Neural cell (in vitro differentiated cells): ENCODE measurements around the gene SACS. TPM values are rescaled to one million over a fixed set of nuclear protein-coding genes. Genes with fewer than 3 reads are reported as not detected.

Source experiments
- H2AFZ ChIP-seq: fragments of 200-600, 300-800 bp; sonication (generic), shearing (Covaris generic); 2 replicates; pipeline ENCODE4 v1.6.0; 2014; ENCODE audit warnings: low read depth, mild to moderate bottlenecking, antibody characterized with exemption, low read length, moderate library complexity
- H3F3A ChIP-seq: fragments of 200-600 bp; shearing (Covaris generic); 2 replicates; pipeline ENCODE4 v1.6.1; 2016; ENCODE audit warnings: mild to moderate bottlenecking, moderate library complexity, mixed read lengths, antibody characterized with exemption, low read length; ENCODE audit not compliant: insufficient read depth, poor library complexity, severe bottlenecking
- H3K27ac ChIP-seq: fragments of 200-600, 300-800 bp; sonication (generic), shearing (Covaris generic); 2 replicates; pipeline ENCODE4 v1.5.1; 2014; ENCODE audit warnings: mild to moderate bottlenecking, low read length, moderate library complexity
- H3K27me3 ChIP-seq: fragments of 300-800, 200-600 bp; sonication (generic), shearing (Covaris generic); 2 replicates; pipeline ENCODE4 v1.6.0; 2014; ENCODE audit warnings: mild to moderate bottlenecking, low read depth, low read length, moderate library complexity; ENCODE audit not compliant: insufficient read depth
- H3K36me3 ChIP-seq: fragments of 300-800, 200-600 bp; sonication (generic), shearing (Covaris generic); 2 replicates; pipeline ENCODE4 v1.5.1; 2014; ENCODE audit warnings: mild to moderate bottlenecking, antibody characterized with exemption, low read length, moderate library complexity; ENCODE audit not compliant: insufficient read depth
- H3K4me2 ChIP-seq: fragments of 300-800, 200-600 bp; sonication (generic), shearing (Covaris generic); 2 replicates; pipeline ENCODE4 v1.6.0; 2014; ENCODE audit warnings: mild to moderate bottlenecking, low read length
- H3K4me3 ChIP-seq: fragments of 300-800, 200-600 bp; sonication (generic), shearing (Covaris generic); 2 replicates; pipeline ENCODE4 v1.5.1; 2014; ENCODE audit warnings: mild to moderate bottlenecking, low read length, moderate library complexity
- H3K79me2 ChIP-seq: fragments of 200-600 bp; shearing (Covaris generic); replicated peaks from 2 replicates; pipeline ENCODE4 v1.6.0; 2014; ENCODE audit warnings: mild to moderate bottlenecking, low read length, moderate library complexity; ENCODE audit not compliant: insufficient read depth
- H3K9ac ChIP-seq: fragments of 300-800, 200-600 bp; sonication (generic), shearing (Covaris generic); 2 replicates; pipeline ENCODE4 v1.6.1; 2016; ENCODE audit warnings: mild to moderate bottlenecking, low read length, mixed read lengths
- H3K9me2 ChIP-seq: fragments of 200-600 bp; shearing (Covaris generic); 2 replicates; pipeline ENCODE4 v1.6.1; 2016; ENCODE audit warnings: mild to moderate bottlenecking, low read length, mixed read lengths; ENCODE audit not compliant: insufficient read depth
- H3K9me3 ChIP-seq: fragments of 200-600, 300-800 bp; sonication (generic), shearing (Covaris generic); 2 replicates; pipeline ENCODE4 v1.6.1; 2016; ENCODE audit warnings: mild to moderate bottlenecking, mixed run types, low read length, moderate library complexity, mixed read lengths
- H4K20me1 ChIP-seq: fragments of 200-600 bp; shearing (Covaris generic); 2 replicates; pipeline ENCODE4 v1.6.1; 2016; ENCODE audit warnings: mild to moderate bottlenecking, mixed run types; ENCODE audit not compliant: insufficient read depth
- CTCF ChIP-seq: fragments of 450-650 bp; IDR thresholded peaks from 2 replicates; pipeline ENCODE4 v1.5.1; 2014; ENCODE audit warnings: antibody characterized with exemption, mild to moderate bottlenecking, moderate library complexity; ENCODE audit not compliant: poor library complexity, severe bottlenecking
- EP300 ChIP-seq: fragments of 450-650 bp; conservative IDR thresholded peaks from 2 replicates; pipeline ENCODE4 v1.6.1; 2014; ENCODE audit warnings: antibody characterized with exemption, mild to moderate bottlenecking, moderate library complexity; ENCODE audit not compliant: poor library complexity, severe bottlenecking
- EZH2 ChIP-seq: fragments of 200-600, 300-800 bp; shearing (Covaris generic), sonication (generic); IDR thresholded peaks from 2 replicates; pipeline ENCODE4 v1.6.1; 2014; ENCODE audit warnings: antibody characterized with exemption, low read length, borderline replicate concordance, mild to moderate bottlenecking; ENCODE audit not compliant: insufficient read depth, poor library complexity, severe bottlenecking
- MXI1 ChIP-seq: fragments of 450-650 bp; conservative IDR thresholded peaks from 2 replicates; pipeline ENCODE4 v1.6.1; 2014; ENCODE audit warnings: antibody characterized with exemption, mild to moderate bottlenecking; ENCODE audit not compliant: poor library complexity, severe bottlenecking
- POLR2AphosphoS5 ChIP-seq: IDR thresholded peaks from 2 replicates; pipeline ENCODE4 v1.6.1; 2012
- RAD21 ChIP-seq: fragments of 450-650 bp; conservative IDR thresholded peaks from 2 replicates; pipeline ENCODE4 v1.6.1; 2014; ENCODE audit warnings: antibody characterized with exemption, mild to moderate bottlenecking, moderate library complexity
- REST ChIP-seq: IDR thresholded peaks from 2 replicates; pipeline ENCODE4 v1.6.1; 2012; ENCODE audit warnings: borderline replicate concordance
- SMC3 ChIP-seq: fragments of 450-650 bp; conservative IDR thresholded peaks from 2 replicates; pipeline ENCODE4 v1.6.1; 2014; ENCODE audit warnings: antibody characterized with exemption, mild to moderate bottlenecking, moderate library complexity; ENCODE audit not compliant: poor library complexity
- TAF1 ChIP-seq: IDR thresholded peaks from 2 replicates; pipeline ENCODE4 v1.6.1; 2012; ENCODE audit warnings: low read depth
- polyA plus RNA-seq: library from polyadenylated mRNA; depleted of rRNA; stranded (reverse); fragments of >200 nt; gene quantifications from 2 replicates; pipeline ENCODE4 v1.2.3, GENCODE V29; 2014

SACS gene
- polyA plus RNA-seq, 1 donor from 2014 or later = 24.1 TPM

GRCh38 chr13:23473221-23473620 lies 39.7 kb upstream of the SACS start:
- no peaks in the 10 kb centered on the region for H3K79me2 ChIP-seq
- no peaks in the 10 kb centered on the region for H3K9me3 ChIP-seq
- no peak overlapping the region for H3K4me2 ChIP-seq
- no peaks in the 10 kb centered on the region for H3K36me3 ChIP-seq
- H3K9ac ChIP-seq = no peak overlapping the region
- no peaks in the 10 kb centered on the region for H4K20me1 ChIP-seq
- H3K27ac ChIP-seq = no peak overlapping the region
- no peaks in the 10 kb centered on the region for H3F3A ChIP-seq
- H3K27me3 ChIP-seq = no peaks in the 10 kb centered on the region
- no peak overlapping the region for H2AFZ ChIP-seq
- no peak overlapping the region for H3K4me3 ChIP-seq
- H3K9me2 ChIP-seq = no peaks in the 10 kb centered on the region
- TF ChIP-seq EP300 (no peak), POLR2AphosphoS5 (no peak), SMC3 (no peak), RAD21 (no peak), CTCF (no peak), TAF1 (no peak), REST (no peak), MXI1 (no peak), EZH2 (no peak)

- Histone ChIP-seq H3K79me2 (no peaks in the 10 kb centered on the region), H3K9me3 (no peaks in the 10 kb centered on the region)
These were observed 38.7 kb upstream of the SACS start for GRCh38 chr13:23472189-23472588.

More at GRCh38 chr13:23472189-23472588, 38.7 kb upstream of the SACS start:
- H3F3A ChIP-seq = no peaks in the 10 kb centered on the region
- TF ChIP-seq RAD21 (no peak), EP300 (no peak), POLR2AphosphoS5 (no peak), CTCF (no peak), TAF1 (no peak), MXI1 (no peak)
- H3K9ac ChIP-seq = no peak overlapping the region
- H3K4me2 ChIP-seq = no peak overlapping the region
- H3K9me2 ChIP-seq = no peaks in the 10 kb centered on the region
- H4K20me1 ChIP-seq = no peaks in the 10 kb centered on the region
- no peaks in the 10 kb centered on the region for H3K27me3 ChIP-seq
- no peak overlapping the region for H3K27ac ChIP-seq
- no peak overlapping the region for H3K4me3 ChIP-seq
- no peak overlapping the region for H2AFZ ChIP-seq
- no peaks in the 10 kb centered on the region for H3K36me3 ChIP-seq
